Mucosa of rectum (tissue), 2 donors: ENCODE results near the gene TIMM44.

Experiments
- H3K27ac ChIP-seq, 2 donors: one replicate each; pipeline ENCODE4 v1.7.0; 2013; ENCODE audit warnings: inconsistent platforms in 2 of 2, low read depth in 2 of 2, low read length in 2 of 2
- H3K27me3 ChIP-seq, 2 donors: one replicate each; pipeline ENCODE4 v1.7.0; 2013; ENCODE audit warnings: low read length in 2 of 2; ENCODE audit not compliant: control insufficient read depth in 2 of 2, insufficient read depth in 2 of 2
- H3K36me3 ChIP-seq, 2 donors: one replicate each; pipeline ENCODE4 v1.7.0; 2013; ENCODE audit warnings: low read length in 2 of 2; ENCODE audit not compliant: control insufficient read depth in 2 of 2, insufficient read depth in 2 of 2
- H3K4me1 ChIP-seq, 2 donors: one replicate each; pipeline ENCODE4 v1.7.0; 2013; ENCODE audit warnings: low read length in 2 of 2, mild to moderate bottlenecking in 1 of 2; ENCODE audit not compliant: control insufficient read depth in 2 of 2, insufficient read depth in 2 of 2
- H3K4me3 ChIP-seq, 2 donors: one replicate each; pipeline ENCODE4 v1.7.0; 2013; ENCODE audit warnings: low read length in 2 of 2
- H3K9ac ChIP-seq, 2 donors: one replicate each; pipeline ENCODE4 v1.7.0; 2013; ENCODE audit warnings: low read length in 2 of 2, low read depth in 1 of 2, mild to moderate bottlenecking in 1 of 2
- H3K9me3 ChIP-seq, 2 donors: one replicate each; pipeline ENCODE4 v1.7.0; 2013; ENCODE audit warnings: low read length in 2 of 2; ENCODE audit not compliant: control insufficient read depth in 2 of 2
- donor health status: healthy.
- donor health status: Normal muscosa, but diverticular disease.

TIMM44 gene

GRCh38 chr19:7914598-7915045, 28.8 kb downstream of the TIMM44 start, which contains the start of gene TGFBR3L:
TSS of gene TGFBR3L (plus strand) at chr19:7914830.
- Histone ChIP-seq H3K9ac (no peak within 1 kb of the TSS), H3K4me1 (peaks cover 12 to 19% of the 10 kb centered on the region in 2 donors), H3K9me3 (no peaks in the 10 kb centered on the region), H3K36me3 (peaks cover 24 to 26% of the 10 kb centered on the region in 2 donors), H3K27me3 (peaks cover 23 to 26% of the 10 kb centered on the region in 2 donors), H3K27ac (no peak within 1 kb of the TSS), H3K4me3 (no peak within 1 kb of the TSS)

DNA sequence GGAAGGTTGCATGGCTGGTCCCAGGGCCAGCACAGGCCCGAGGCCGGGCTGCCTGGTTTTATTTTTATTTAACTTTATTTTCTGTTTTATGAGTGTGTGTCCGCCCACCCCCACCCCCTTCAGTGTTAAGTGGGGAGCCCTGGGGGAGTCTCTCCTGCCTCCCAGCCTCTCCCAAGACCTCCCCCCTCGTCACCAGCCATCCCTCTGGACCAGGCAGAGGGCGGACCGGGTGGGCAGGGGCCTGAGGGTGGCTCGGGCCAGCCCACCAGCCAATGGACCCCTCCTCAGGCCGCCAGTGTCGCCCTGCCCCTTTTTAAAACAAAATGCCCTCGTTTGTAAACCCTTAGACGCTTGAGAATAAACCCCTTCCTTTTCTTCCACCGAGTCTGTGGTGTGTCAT, 29.4 kb downstream of the TIMM44 start:
- peaks cover 10 to 16% of the 10 kb centered on the region in 2 donors for H3K4me1 ChIP-seq
- H3K27ac ChIP-seq: no peak overlapping the region
- no peak overlapping the region for H3K9ac ChIP-seq
- no peak overlapping the region for H3K4me3 ChIP-seq
- peaks cover 23 to 26% of the 10 kb centered on the region in 2 donors for H3K27me3 ChIP-seq
- H3K36me3 ChIP-seq: peaks cover 24 to 29% of the 10 kb centered on the region in 2 donors
- no peaks in the 10 kb centered on the region for H3K9me3 ChIP-seq

DNA sequence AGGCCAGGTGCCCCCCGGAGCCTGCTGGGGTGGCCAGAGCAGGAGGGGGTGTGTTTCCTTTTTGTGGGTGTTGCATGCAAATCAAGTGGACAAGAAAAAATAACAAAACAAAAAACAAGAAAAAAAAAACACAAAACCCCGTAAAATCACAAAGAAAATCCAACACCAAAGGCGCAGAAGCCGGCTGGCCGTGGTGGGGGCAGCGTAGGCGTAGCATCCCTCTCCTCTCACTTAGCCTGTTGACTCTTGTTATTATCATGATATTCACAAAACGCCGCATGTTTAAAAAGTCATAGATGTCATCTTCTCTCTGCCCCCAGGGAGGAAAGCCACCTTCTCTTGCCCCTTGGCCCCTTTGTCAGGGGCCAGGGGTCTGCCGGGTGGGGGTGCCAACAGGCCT, 29.8 kb downstream of the TIMM44 start:
- H3K27ac ChIP-seq: no peak overlapping the region
- peaks cover 24 to 30% of the 10 kb centered on the region in 2 donors for H3K36me3 ChIP-seq
- no peak overlapping the region for H3K4me3 ChIP-seq
- no peak overlapping the region for H3K9ac ChIP-seq
- no peaks in the 10 kb centered on the region for H3K9me3 ChIP-seq
- H3K4me1 ChIP-seq: peaks cover 9 to 12% of the 10 kb centered on the region in 2 donors
- peaks cover 21% of the 10 kb centered on the region in 2 donors for H3K27me3 ChIP-seq

DNA sequence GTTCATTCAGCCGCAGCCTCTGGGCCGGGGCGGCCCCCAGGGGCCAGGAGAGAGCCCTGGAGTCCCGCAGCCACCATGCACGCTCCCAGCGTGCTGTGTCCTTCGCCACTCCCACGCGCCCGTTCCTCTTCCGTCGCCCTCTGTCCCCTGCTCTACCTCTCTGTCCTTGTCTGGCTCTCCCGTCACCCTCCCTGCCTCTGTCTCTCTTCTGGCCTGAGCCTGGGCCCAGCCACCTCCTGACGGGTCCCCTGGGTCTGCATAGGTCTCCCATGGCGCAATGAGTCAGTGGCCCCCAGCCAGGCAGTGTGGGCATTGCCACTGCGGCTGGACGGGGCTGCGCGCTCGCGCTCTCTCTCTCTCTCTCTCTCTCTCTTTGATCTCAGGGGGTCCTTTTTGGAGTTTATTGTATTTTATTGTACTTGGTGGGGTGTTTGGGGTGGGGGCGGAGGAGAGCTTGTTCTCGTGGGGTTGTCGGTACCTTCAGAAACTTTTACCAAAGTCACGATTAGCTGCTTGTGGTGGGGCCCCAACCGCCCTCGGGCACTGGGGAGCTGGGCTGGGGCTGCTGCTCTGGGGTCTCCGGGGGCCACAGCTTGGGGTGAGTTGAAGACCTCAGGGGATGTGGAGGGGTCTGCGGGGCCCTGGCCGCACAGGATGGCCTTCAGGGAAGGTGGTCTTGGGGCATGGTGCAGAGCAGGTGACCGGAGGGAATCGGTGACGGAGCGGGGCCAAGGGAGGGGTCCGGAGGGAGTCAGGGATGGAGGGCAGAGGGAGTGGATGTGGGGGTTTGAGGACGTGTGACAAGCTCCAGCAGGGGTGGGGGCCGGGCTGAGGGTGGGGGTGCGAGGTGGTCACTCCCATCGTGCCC, 30.5 kb downstream of the TIMM44 start:
- Histone ChIP-seq H3K27ac (no peak overlapping the region), H3K9ac (no peak overlapping the region), H3K9me3 (no peaks in the 10 kb centered on the region), H3K4me1 (peaks cover 8 to 10% of the 10 kb centered on the region in 2 donors), H3K27me3 (peaks cover 17 to 20% of the 10 kb centered on the region in 2 donors), H3K36me3 (peaks cover 24 to 30% of the 10 kb centered on the region in 2 donors), H3K4me3 (no peak overlapping the region)

DNA sequence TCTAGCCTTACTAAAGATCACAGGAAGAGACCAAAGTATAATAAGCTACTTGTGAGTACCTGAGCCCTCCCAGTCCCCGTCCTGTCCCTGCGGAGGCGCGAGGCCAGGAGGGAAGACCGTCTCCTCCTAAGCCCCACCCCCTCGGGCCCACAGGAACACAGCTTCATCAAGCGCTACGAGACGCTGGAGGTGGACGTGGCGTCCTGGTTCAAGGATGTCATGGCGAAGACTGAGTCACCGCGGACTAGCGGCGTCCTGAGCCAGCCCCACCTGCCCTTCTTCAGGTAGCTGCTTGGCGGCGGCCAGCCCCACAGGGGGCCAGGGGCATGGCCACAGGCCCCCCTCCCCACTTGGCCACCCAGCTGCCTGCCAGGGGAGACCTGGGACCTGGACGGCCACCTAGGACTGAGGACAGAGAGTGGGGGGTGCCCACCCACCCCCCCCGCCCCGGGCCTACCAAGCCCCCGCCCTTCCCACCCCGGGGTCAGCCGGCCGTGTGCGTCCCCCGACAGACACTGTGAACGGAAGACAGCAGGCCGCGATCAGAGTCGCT, 31.2 kb downstream of the TIMM44 start:
- Histone ChIP-seq H3K9ac (no peak overlapping the region), H3K27ac (no peak overlapping the region), H3K4me1 (peaks cover 5 to 6% of the 10 kb centered on the region in 2 donors), H3K9me3 (no peaks in the 10 kb centered on the region), H3K36me3 (peaks cover 24 to 30% of the 10 kb centered on the region in 2 donors), H3K27me3 (peaks cover 16 to 17% of the 10 kb centered on the region in 2 donors), H3K4me3 (no peak overlapping the region)

DNA sequence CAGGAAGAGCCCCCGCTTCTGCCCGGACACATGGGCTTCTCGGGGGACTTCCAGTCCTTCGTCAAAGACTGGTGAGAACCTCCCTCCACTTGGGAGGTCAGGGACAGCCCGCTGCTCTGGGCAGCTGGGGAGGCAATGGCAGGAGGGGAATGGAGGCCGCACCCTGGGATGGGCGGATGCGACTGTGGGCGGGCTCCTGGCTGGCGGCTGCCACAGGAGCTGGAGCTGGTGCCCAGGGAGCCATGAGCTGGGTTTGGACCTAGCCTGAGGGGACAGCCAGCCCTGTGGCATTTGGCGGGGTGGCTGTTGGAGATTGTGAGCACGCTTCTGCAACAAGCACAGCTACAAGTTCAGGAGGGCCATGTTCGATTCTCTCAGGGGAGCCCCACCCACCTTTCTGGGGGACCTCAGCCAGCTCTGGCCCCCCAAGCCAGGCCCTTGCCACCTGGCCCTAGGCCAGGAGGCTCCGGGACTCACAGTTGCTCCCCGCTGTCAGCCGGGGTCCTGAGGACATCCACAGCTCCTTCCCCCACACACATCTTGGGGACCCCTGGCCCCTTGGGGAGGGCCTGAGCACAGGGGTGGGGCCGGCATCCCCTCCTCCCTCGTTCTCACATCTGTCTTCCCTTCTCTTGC, 31.8 kb downstream of the TIMM44 start:
- H3K9ac ChIP-seq: no peak overlapping the region
- no peaks in the 10 kb centered on the region for H3K9me3 ChIP-seq
- no peak overlapping the region for H3K27ac ChIP-seq
- H3K36me3 ChIP-seq: peaks cover 24 to 30% of the 10 kb centered on the region in 2 donors
- H3K4me3 ChIP-seq: no peak overlapping the region
- peaks cover 13 to 14% of the 10 kb centered on the region in 2 donors for H3K27me3 ChIP-seq
- H3K4me1 ChIP-seq: peaks cover 3 to 4% of the 10 kb centered on the region in 2 donors

DNA sequence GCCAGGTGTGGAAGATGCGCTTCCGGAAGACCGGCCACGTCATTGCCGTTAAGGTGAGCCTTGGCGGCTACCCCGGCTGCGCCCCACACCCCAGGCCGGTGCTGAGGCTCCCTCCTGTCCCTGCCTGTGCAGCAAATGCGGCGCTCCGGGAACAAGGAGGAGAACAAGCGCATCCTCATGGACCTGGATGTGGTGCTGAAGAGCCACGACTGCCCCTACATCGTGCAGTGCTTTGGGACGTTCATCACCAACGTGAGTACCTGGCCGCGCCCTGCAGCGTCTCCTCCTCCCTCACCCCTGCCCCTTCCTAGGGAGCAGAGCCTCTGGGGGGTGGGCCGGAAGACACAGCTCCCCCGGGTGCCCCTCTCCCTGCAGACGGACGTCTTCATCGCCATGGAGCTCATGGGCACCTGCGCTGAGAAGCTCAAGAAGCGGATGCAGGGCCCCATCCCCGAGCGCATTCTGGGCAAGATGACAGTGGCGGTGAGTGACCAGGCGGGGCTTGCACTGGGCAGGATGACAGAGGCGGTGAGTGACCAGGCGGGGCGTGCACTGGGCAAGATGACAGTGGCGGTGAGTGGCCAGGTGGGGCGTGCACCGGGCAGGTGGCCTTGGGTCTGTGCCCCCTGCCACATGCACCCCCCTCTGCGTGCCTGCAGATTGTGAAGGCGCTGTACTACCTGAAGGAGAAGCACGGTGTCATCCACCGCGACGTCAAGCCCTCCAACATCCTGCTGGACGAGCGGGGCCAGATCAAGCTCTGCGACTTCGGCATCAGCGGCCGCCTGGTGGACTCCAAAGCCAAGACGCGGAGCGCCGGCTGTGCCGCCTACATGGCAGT, 32.9 kb downstream of the TIMM44 start:
- no peaks in the 10 kb centered on the region for H3K4me1 ChIP-seq
- H3K9ac ChIP-seq: no peak overlapping the region
- no peaks in the 10 kb centered on the region for H3K9me3 ChIP-seq
- H3K27me3 ChIP-seq: peaks cover 7 to 8% of the 10 kb centered on the region in 2 donors
- peaks cover 24 to 30% of the 10 kb centered on the region in 2 donors for H3K36me3 ChIP-seq
- no peak overlapping the region for H3K4me3 ChIP-seq
- H3K27ac ChIP-seq: no peak overlapping the region

- no peak overlapping the region for H3K27ac ChIP-seq
- peaks cover 7% of the 10 kb centered on the region in 2 donors for H3K4me1 ChIP-seq
- H3K36me3 ChIP-seq: peaks cover 24 to 30% of the 10 kb centered on the region in 2 donors
- no peak overlapping the region for H3K9ac ChIP-seq
- no peaks in the 10 kb centered on the region for H3K9me3 ChIP-seq
- peaks cover 1 to 2% of the 10 kb centered on the region in 2 donors for H3K27me3 ChIP-seq
- no peak overlapping the region for H3K4me3 ChIP-seq
These were observed 33.9 kb downstream of the TIMM44 start for GRCh38 chr19:7909471-7910067.

GRCh38 chr19:7908742-7909461, 34.6 kb downstream of the TIMM44 start:
- no peak overlapping the region for H3K4me3 ChIP-seq
- H3K36me3 ChIP-seq: peaks cover 24 to 30% of the 10 kb centered on the region in 2 donors
- peaks cover 9 to 11% of the 10 kb centered on the region in 2 donors for H3K4me1 ChIP-seq

More at GRCh38 chr19:7908742-7909461, 34.6 kb downstream of the TIMM44 start:
- Histone ChIP-seq H3K9ac (no peak overlapping the region), H3K9me3 (no peaks in the 10 kb centered on the region), H3K27me3 (no peaks in the 10 kb centered on the region), H3K27ac (no peak overlapping the region)
